ENCODE results near the gene GPANK1.
"Not testable (repeated sequence)": the region's sequence is repeated elsewhere in the genome, so short reads cannot be mapped to it uniquely, and the experiment has no call there.

Gene GPANK1

DNA sequence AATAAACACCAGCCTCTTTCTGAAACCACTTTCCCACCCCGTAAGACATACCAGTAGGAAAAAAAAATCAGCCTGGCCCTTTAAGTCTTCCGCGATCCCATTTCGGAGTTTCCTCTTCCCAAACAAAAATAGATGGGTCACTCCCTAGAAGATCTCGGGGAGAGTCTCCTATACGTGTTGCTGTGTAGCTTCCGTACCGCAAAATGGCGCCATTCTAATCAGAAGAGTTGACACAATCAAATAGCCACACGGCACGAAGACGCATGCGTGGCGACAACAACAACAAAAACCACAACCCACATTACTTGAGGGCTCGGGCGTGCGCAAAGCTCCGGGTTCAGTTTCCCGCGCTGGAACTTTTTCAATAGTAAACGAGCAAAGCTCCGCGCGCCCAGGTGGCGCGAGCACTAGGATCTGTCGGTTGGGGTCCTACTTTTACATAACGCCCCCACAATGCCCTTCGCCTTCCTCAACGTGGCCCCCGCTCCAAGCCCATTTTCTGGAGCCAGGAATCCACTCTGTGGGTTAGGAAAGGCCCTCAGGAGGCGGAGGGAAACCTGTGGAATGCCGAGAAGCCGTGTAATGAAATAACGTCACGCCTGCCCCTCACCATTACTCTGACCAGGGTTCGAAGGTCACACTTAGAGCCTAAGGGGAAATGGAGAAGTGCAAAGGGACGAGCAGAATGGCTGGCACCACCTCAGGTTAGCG is at the start of gene GPANK1:
Gene GPANK1, minus strand, starts transcription at position 208 of the 711 bp plus-strand sequence. CDS start 519 bp downstream, outside the sequence.
- H3K27me3 ChIP-seq (ENCODE audit: low read depth): no peaks in the 10 kb centered on the region
- H3K4me3 ChIP-seq: peak within 1 kb of the TSS; percentile 99
- in situ Hi-C loops (cut with MboI; ENCODE audit: low sequenced_read_pairs): loop anchor here (10.0 kb wide), 1 partner anchor 300 kb away; no protein-coding TSS in a partner anchor
- DNase-seq (ENCODE audit: low spot score in 2 of 2): peak; percentile 93 to 95
- H3K4me1 ChIP-seq: peaks cover 9% of the 10 kb centered on the region
- no peaks in the 10 kb centered on the region for H3K9me3 ChIP-seq
- peaks cover 65% of the 10 kb centered on the region for H3K36me3 ChIP-seq (replicated peaks)

GRCh38 chr6:31713991-31714684 is 49.3 kb upstream of the GPANK1 start:
- in situ Hi-C loops (cut with MboI; ENCODE audit: low sequenced_read_pairs): no loop called here
- Histone ChIP-seq H3K27me3 (ENCODE audit: low read depth) (no peaks in the 10 kb centered on the region), H3K9me3 (no peaks in the 10 kb centered on the region), H3K4me3 (no peak overlapping the region), H3K36me3 (replicated peaks) (no peaks in the 10 kb centered on the region), H3K4me1 (peaks cover 7% of the 10 kb centered on the region)
- peak; percentile 23 to 38 for DNase-seq (ENCODE audit: low spot score in 2 of 2)

GRCh38 chr6:31713465-31713864 is 48.7 kb upstream of the GPANK1 start:
- Histone ChIP-seq H3K4me1 (peaks cover 7% of the 10 kb centered on the region), H3K36me3 (replicated peaks) (no peaks in the 10 kb centered on the region), H3K9me3 (no peaks in the 10 kb centered on the region), H3K4me3 (no peak overlapping the region), H3K27me3 (ENCODE audit: low read depth) (no peaks in the 10 kb centered on the region)
- no peak for DNase-seq (ENCODE audit: low spot score in 2 of 2)
- in situ Hi-C loops (cut with MboI; ENCODE audit: low sequenced_read_pairs): no loop called here

DNA sequence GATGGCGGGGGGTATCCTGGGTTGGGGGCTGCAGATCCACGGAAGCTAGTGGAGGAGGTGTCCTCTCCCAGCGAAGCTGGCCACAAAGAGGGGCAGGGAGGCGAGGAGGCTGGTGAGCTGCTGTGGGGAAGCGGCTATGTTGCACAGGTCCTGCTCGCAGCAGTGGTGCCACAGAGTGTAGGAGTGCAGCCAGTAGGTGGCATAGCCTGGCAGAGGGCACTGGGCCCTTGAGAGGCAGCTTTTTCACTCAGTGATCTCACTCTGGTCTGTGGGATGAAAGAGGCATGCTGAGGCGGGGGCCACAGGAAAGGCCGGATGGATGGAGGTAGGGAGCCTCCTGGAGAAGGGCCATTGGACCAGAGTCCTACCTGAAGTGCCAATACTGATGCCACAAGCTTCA is 47.5 kb upstream of the GPANK1 start:
- Histone ChIP-seq H3K36me3 (replicated peaks) (no peaks in the 10 kb centered on the region), H3K9me3 (no peaks in the 10 kb centered on the region), H3K27me3 (ENCODE audit: low read depth) (no peaks in the 10 kb centered on the region), H3K4me3 (no peak overlapping the region), H3K4me1 (peaks cover 7% of the 10 kb centered on the region)
- in situ Hi-C loops (cut with MboI; ENCODE audit: low sequenced_read_pairs): no loop called here
- DNase-seq (ENCODE audit: low spot score in 2 of 2): no peak

GRCh38 chr6:31711233-31711632 is 46.4 kb upstream of the GPANK1 start:
- Histone ChIP-seq H3K36me3 (replicated peaks) (no peaks in the 10 kb centered on the region), H3K9me3 (no peaks in the 10 kb centered on the region), H3K4me3 (no peak overlapping the region), H3K27me3 (ENCODE audit: low read depth) (no peaks in the 10 kb centered on the region), H3K4me1 (peaks cover 7% of the 10 kb centered on the region)
- in situ Hi-C loops (cut with MboI; ENCODE audit: low sequenced_read_pairs): no loop called here
- DNase-seq (ENCODE audit: low spot score in 2 of 2): no peak

DNA sequence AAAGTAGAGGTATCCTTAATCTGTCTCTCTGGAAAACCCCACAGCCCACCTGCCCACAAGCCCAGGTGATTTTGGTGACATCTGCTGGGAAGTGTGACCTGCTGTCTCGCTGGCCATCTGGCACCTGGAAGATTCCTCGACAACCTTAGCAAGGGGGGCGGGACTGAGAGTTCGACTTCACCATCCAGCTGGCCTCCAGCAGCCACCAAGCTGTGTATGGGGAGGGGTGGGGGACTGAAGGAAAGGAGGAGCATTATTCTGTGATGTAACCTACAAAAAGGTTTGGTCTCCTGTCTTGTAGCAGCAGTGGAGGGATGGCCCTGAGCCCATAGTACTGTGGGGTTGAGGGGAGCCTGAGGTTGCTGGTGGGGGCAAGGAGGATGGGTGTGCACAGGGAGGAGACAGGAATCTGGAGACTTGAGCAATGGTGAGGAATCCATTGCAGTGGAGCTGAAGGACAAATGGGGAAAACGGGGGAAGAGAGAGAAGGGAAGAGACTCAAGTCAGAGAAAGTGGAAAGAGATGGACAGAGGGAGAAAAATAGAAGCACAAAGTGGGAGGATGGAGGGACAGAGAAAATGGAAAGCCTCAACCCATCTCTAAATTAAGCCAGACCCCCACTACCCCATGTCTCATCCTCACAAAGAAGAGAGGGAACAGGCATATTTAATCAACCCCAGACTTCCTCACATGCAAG is 45.9 kb upstream of the GPANK1 start:
- no peak for DNase-seq (ENCODE audit: low spot score in 2 of 2)
- Histone ChIP-seq H3K27me3 (ENCODE audit: low read depth) (no peaks in the 10 kb centered on the region), H3K36me3 (replicated peaks) (no peaks in the 10 kb centered on the region), H3K9me3 (no peaks in the 10 kb centered on the region), H3K4me1 (peaks cover 7% of the 10 kb centered on the region), H3K4me3 (no peak overlapping the region)
- in situ Hi-C loops (cut with MboI; ENCODE audit: low sequenced_read_pairs): no loop called here

DNA sequence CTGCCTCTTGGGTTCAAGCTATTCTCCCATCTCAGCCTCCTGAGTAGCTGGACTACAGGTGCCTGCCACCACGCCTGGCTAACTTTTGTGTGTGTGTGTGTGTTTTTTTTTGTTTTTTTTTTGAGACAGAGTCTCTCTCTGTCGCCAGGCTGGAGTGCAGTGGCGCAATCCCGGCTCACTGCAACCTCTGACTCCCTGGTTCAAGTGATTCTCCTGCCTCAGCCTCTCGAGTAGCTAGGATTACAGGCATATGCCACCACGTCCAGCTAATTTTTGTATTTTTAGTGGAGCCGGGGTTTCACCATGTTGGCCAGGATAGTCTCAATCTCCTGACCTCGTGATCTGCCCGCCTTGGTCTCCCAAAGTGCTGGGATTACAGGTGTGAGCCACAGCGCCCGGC is 44.4 kb upstream of the GPANK1 start:
- DNase-seq (ENCODE audit: low spot score in 2 of 2); H3K4me3 ChIP-seq; H3K9me3 ChIP-seq; in situ Hi-C loops (cut with MboI; ENCODE audit: low sequenced_read_pairs); H3K4me1 ChIP-seq; H3K36me3 ChIP-seq (replicated peaks); H3K27me3 ChIP-seq (ENCODE audit: low read depth): not testable (repeated sequence)

- Histone ChIP-seq H3K4me1 (peaks cover 6% of the 10 kb centered on the region), H3K9me3 (no peaks in the 10 kb centered on the region), H3K4me3 (no peak overlapping the region), H3K27me3 (ENCODE audit: low read depth) (no peaks in the 10 kb centered on the region), H3K36me3 (replicated peaks) (no peaks in the 10 kb centered on the region)
- no peak for DNase-seq (ENCODE audit: low spot score in 2 of 2)
- in situ Hi-C loops (cut with MboI; ENCODE audit: low sequenced_read_pairs): no loop called here
Observed at GRCh38 chr6:31708224-31708623, 43.4 kb upstream of the GPANK1 start.

GRCh38 chr6:31707701-31708100 is 42.9 kb upstream of the GPANK1 start:
- no peaks in the 10 kb centered on the region for H3K27me3 ChIP-seq (ENCODE audit: low read depth)
- no peak overlapping the region for H3K4me3 ChIP-seq
- no peaks in the 10 kb centered on the region for H3K9me3 ChIP-seq
- H3K36me3 ChIP-seq (replicated peaks): no peaks in the 10 kb centered on the region
- H3K4me1 ChIP-seq: peaks cover 6% of the 10 kb centered on the region
- no peak for DNase-seq (ENCODE audit: low spot score in 2 of 2)
- in situ Hi-C loops (cut with MboI; ENCODE audit: low sequenced_read_pairs): no loop called here

- Histone ChIP-seq H3K4me1 (peaks cover 10% of the 10 kb centered on the region), H3K27me3 (ENCODE audit: low read depth) (no peaks in the 10 kb centered on the region), H3K4me3 (no peak within 1 kb of the TSS), H3K9me3 (no peaks in the 10 kb centered on the region), H3K36me3 (replicated peaks) (no peaks in the 10 kb centered on the region)
- DNase-seq (ENCODE audit: low spot score in 2 of 2): no peak
- in situ Hi-C loops (cut with MboI; ENCODE audit: low sequenced_read_pairs): no loop called here
Observed at GRCh38 chr6:31706599-31706998, 41.8 kb upstream of the GPANK1 start, which contains the start of gene LY6G6F. Gene LY6G6F (plus strand): TSS chr6:31706866. CDS start chr6:31706907, 41 bp downstream.

- H3K4me3 ChIP-seq: no peak overlapping the region
- no peaks in the 10 kb centered on the region for H3K36me3 ChIP-seq (replicated peaks)
- H3K27me3 ChIP-seq (ENCODE audit: low read depth): no peaks in the 10 kb centered on the region
- no peak for DNase-seq (ENCODE audit: low spot score in 2 of 2)
- H3K4me1 ChIP-seq: peaks cover 13% of the 10 kb centered on the region
- in situ Hi-C loops (cut with MboI; ENCODE audit: low sequenced_read_pairs): no loop called here
- H3K9me3 ChIP-seq: no peaks in the 10 kb centered on the region
Observed at GRCh38 chr6:31705931-31706330, 41.1 kb upstream of the GPANK1 start.

DNA sequence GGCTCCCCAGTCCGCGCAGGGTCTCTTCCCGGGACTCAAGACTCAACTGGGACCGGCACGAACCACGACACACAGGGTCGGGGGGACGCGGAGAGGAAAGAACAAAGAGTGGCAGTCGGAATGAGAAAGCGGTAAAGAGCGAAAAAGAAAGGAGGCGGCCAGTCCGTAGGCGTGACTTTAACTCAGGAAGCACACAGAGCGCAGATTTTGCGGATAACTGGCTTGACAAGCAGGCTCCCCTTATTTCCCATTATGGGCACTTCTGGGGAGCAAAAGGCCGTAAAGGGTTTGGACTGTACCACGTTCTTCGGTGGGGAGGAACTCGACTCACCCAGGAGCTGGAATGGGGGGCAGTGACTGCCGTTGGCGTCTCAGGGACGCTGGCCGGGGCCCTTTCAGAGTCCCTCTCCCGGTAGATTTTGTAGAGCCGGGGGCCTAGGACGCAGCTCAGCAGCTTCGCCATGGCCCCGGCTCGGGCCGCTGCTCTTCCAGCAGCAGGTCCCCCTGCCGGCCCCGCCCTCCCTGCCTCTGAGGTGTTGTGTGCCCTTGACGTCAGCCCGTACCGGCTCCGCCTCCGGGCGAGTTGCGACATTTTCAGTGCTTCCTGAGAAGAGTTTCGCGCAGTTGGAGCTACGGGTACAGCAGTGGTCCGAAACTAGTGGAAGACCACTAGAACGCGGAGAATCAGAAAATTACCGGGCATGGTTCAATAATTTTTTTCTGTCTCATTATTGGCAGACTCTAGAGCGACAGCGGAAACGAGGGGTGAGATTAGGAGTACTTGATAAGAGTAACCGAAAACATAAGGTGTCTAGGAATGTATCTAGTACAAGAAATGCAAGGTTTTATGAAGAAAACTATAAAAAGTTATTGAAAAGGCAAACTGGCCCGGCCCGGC is 38.3 kb upstream of the GPANK1 start, which contains the start of gene ABHD16A:
Gene ABHD16A, minus strand, starts transcription at position 506 of the 898 bp plus-strand sequence. Its CDS starts 43 bp downstream, at position 463.
- in situ Hi-C loops (cut with MboI; ENCODE audit: low sequenced_read_pairs): no loop called here
- Histone ChIP-seq H3K4me3 (peak within 1 kb of the TSS; percentile 90), H3K27me3 (ENCODE audit: low read depth) (no peaks in the 10 kb centered on the region), H3K9me3 (no peaks in the 10 kb centered on the region), H3K4me1 (peaks cover 13% of the 10 kb centered on the region), H3K36me3 (replicated peaks) (peaks cover 7% of the 10 kb centered on the region)
- DNase-seq (ENCODE audit: low spot score in 2 of 2): peak; percentile 97 to 99

GRCh38 chr6:31702405-31702818 is 37.6 kb upstream of the GPANK1 start:
- peaks cover 13% of the 10 kb centered on the region for H3K4me1 ChIP-seq
- no peak for DNase-seq (ENCODE audit: low spot score in 2 of 2)
- in situ Hi-C loops (cut with MboI; ENCODE audit: low sequenced_read_pairs): no loop called here
- no peaks in the 10 kb centered on the region for H3K9me3 ChIP-seq
- peaks cover 7% of the 10 kb centered on the region for H3K36me3 ChIP-seq (replicated peaks)
- no peaks in the 10 kb centered on the region for H3K27me3 ChIP-seq (ENCODE audit: low read depth)
- H3K4me3 ChIP-seq: peak overlapping the region; percentile 90

Data from HAP-1 (cell line).